NB4 (cell line): ENCODE data around the gene ARHGEF25.

ENCODE experiments used
- DNase-seq: peaks from one replicate; pipeline ENCODE4 v3.0.0; 2010; ENCODE audit warnings: low read depth
- H3K4me3 ChIP-seq: one replicate; pipeline ENCODE4 v1.5.1; 2011; ENCODE audit warnings: mild to moderate bottlenecking, low read depth, low read length, moderate library complexity
- MAX ChIP-seq: IDR thresholded peaks from 2 replicates; pipeline ENCODE4 v1.6.1; 2011; ENCODE audit warnings: low read depth, low read length
- MYC ChIP-seq: IDR thresholded peaks from 2 replicates; pipeline ENCODE4 v1.6.1; 2011; ENCODE audit warnings: low read depth, low read length
- POLR2A ChIP-seq: IDR thresholded peaks from 2 replicates; pipeline ENCODE4 v1.6.1; 2011; ENCODE audit warnings: mild to moderate bottlenecking; ENCODE audit not compliant: insufficient read length; ENCODE audit errors: extremely low read depth
- TF ChIP-seq, protein P1 (sequence below): IDR thresholded peaks from one replicate; pipeline ENCODE4 v1.5.1; 2012; ENCODE audit warnings: low read depth, low read length

The ARHGEF25 gene

DNA sequence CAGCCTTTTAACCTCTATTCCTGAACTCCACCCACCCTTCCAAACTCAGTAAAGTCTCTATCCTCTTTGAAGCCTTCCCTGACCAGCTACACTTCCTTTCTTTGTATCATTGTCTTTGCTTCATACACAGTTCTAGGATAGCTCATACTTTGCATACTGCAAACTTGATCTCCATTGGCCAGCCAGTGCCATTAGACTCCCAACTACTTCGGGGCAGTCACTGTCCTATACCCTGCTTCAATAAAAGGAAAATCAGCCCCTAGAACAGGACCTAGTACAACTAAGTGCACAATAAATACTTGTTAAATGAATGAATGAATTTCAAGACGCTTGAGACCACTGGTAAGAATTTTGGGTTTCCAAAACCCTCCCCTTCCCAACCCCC, 20.8 kb upstream of the ARHGEF25 start:
- DNase-seq: no peak
- TF ChIP-seq POLR2A (no peak), MAX (no peak), MYC (no peak)
- TF ChIP-seq, protein P1, sequence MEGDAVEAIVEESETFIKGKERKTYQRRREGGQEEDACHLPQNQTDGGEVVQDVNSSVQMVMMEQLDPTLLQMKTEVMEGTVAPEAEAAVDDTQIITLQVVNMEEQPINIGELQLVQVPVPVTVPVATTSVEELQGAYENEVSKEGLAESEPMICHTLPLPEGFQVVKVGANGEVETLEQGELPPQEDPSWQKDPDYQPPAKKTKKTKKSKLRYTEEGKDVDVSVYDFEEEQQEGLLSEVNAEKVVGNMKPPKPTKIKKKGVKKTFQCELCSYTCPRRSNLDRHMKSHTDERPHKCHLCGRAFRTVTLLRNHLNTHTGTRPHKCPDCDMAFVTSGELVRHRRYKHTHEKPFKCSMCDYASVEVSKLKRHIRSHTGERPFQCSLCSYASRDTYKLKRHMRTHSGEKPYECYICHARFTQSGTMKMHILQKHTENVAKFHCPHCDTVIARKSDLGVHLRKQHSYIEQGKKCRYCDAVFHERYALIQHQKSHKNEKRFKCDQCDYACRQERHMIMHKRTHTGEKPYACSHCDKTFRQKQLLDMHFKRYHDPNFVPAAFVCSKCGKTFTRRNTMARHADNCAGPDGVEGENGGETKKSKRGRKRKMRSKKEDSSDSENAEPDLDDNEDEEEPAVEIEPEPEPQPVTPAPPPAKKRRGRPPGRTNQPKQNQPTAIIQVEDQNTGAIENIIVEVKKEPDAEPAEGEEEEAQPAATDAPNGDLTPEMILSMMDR: no peak
- peak overlapping the region; percentile 74 for H3K4me3 ChIP-seq

DNA sequence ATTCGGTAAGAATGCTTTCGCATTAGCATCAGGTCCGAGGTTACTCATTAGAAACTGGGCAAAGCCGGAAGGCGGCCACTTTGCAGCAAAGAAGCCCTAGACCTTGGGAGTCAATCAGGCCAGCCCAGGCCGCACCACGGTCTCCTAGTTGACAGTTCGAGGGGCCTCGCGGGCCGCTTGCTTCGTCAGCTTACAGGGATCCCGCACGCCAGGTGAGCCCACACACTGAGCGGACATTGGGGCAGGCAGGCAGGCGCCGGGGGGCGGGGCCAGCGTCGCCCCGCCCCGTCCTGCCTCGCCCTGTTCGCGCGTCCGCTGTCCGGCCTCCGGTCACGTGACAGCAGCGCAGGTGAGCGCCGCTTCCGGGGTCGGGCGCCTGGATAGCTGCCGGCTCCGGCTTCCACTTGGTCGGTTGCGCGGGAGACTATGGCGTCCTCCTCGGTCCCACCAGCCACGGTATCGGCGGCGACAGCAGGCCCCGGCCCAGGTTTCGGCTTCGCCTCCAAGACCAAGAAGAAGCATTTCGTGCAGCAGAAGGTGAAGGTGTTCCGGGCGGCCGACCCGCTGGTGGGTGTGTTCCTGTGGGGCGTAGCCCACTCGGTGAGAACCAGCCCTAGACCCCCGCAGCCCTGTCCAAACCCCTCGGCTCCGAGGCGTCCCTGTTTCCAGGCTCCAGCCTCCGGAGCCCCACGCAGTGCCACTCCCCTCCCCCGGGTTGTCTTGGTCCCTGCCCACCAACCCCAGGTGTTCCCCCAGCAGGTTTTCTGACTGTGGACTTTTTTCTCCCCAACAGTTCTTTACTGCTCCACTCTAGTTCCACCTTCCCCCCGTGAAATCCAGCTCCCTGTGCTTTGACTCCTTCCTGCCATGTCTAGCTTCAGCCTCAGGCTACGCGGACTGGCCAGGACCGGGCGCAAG, 20.1 kb upstream of the ARHGEF25 start, which contains the start of gene PIP4K2C:
TSS of gene PIP4K2C (plus strand) at position 329 of the 918 bp plus-strand sequence. CDS start at position 427, 98 bp downstream.
- TF ChIP-seq MAX (peak; percentile 85), POLR2A (peak; percentile 70), MYC (0 out of 2 replicates have a peak, but pooled peaks have one; percentile 26)
- TF ChIP-seq, protein P1: no peak
- DNase-seq: peak; percentile 81
- peak within 1 kb of the TSS; percentile 74 for H3K4me3 ChIP-seq

GRCh38 chr12:57591782-57592325, 19.4 kb upstream of the ARHGEF25 start:
- no peak for DNase-seq
- peak overlapping the region; percentile 74 for H3K4me3 ChIP-seq
- TF ChIP-seq MYC (no peak), POLR2A (no peak), MAX (no peak)
- TF ChIP-seq, protein P1: no peak

GRCh38 chr12:57592551-57593165, 18.6 kb upstream of the ARHGEF25 start:
- no peak for DNase-seq
- H3K4me3 ChIP-seq: no peak overlapping the region
- no peak for TF ChIP-seq POLR2A
- TF ChIP-seq, protein P1: no peak
- TF ChIP-seq MYC: no peak

DNA sequence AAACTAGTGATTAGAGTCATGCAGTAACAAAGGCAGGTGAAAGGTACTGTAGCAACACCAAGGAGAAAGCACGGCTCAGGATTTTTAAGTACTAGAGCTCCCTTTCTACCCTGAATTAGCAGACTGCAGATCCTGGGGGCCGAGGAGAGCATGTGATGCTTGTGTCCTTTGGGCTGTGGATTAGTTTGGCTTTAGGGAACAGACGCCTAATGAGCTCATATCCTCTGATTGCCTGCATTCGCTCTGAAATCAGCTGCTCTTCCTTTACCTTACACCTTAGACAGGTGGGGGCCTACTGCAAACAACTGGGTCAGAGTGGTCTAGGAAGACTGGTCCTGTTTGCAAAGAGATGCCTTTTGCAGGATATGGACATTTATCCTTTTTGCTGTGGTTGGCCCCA, 18.0 kb upstream of the ARHGEF25 start:
- no peak for DNase-seq
- no peak overlapping the region for H3K4me3 ChIP-seq
- no peak for TF ChIP-seq MYC

- H3K4me3 ChIP-seq: no peak overlapping the region
- no peak for DNase-seq
- no peak for TF ChIP-seq MAX
- no peak for TF ChIP-seq MYC
- no peak for TF ChIP-seq POLR2A
- TF ChIP-seq, protein P1: no peak
Measured at GRCh38 chr12:57600395-57600794, 10.8 kb upstream of the ARHGEF25 start.
